ENCODE results near the gene SOWAHA.

SOWAHA gene

GRCh38 chr5:132807163-132807838 lies 5.8 kb upstream of the SOWAHA start:
- DNase-seq (ENCODE audit: low read depth) = no peak

- DNase-seq (ENCODE audit: low read depth) = no peak
Observed at GRCh38 chr5:132808448-132808847, 4.7 kb upstream of the SOWAHA start.

GRCh38 chr5:132808866-132809265 lies 4.2 kb upstream of the SOWAHA start:
- no peak for DNase-seq (ENCODE audit: low read depth)

- no peak for DNase-seq (ENCODE audit: low read depth)
Observed at GRCh38 chr5:132810605-132811004, 2.5 kb upstream of the SOWAHA start.

- no peak for DNase-seq (ENCODE audit: low read depth)
Observed at GRCh38 chr5:132812123-132812765, 858 bp upstream of the SOWAHA start.

- DNase-seq (ENCODE audit: low read depth) = peak; percentile 16
Observed at GRCh38 chr5:132813599-132814502, 749 bp downstream of the SOWAHA start.

GRCh38 chr5:132814503-132815294 lies 1.6 kb downstream of the SOWAHA start:
- DNase-seq (ENCODE audit: low read depth) = no peak

GRCh38 chr5:132815454-132815853 lies 2.4 kb downstream of the SOWAHA start:
- no peak for DNase-seq (ENCODE audit: low read depth)

- DNase-seq (ENCODE audit: low read depth) = no peak
Observed at GRCh38 chr5:132816083-132816482, 3.0 kb downstream of the SOWAHA start.

- DNase-seq (ENCODE audit: low read depth) = no peak
Observed at GRCh38 chr5:132816554-132816953, 3.5 kb downstream of the SOWAHA start.

GRCh38 chr5:132817011-132817410 lies 3.9 kb downstream of the SOWAHA start:
- DNase-seq (ENCODE audit: low read depth) = no peak

- DNase-seq (ENCODE audit: low read depth) = no peak
Observed at GRCh38 chr5:132819468-132819867, 6.4 kb downstream of the SOWAHA start.

GRCh38 chr5:132820162-132820754 lies 7.2 kb downstream of the SOWAHA start:
- DNase-seq (ENCODE audit: low read depth) = peak; percentile 63

GRCh38 chr5:132821350-132821749 lies 8.2 kb downstream of the SOWAHA start:
- no peak for DNase-seq (ENCODE audit: low read depth)

- DNase-seq (ENCODE audit: low read depth) = no peak
Observed at GRCh38 chr5:132821791-132822190, 8.7 kb downstream of the SOWAHA start.

GRCh38 chr5:132822650-132823480 lies 9.8 kb downstream of the SOWAHA start:
- no peak for DNase-seq (ENCODE audit: low read depth)

- DNase-seq (ENCODE audit: low read depth) = no peak
Observed at GRCh38 chr5:132823481-132824050, 10.5 kb downstream of the SOWAHA start.

GRCh38 chr5:132824426-132824825 lies 11.3 kb downstream of the SOWAHA start:
- DNase-seq (ENCODE audit: low read depth) = no peak

GRCh38 chr5:132825033-132825833 lies 12.1 kb downstream of the SOWAHA start:
- DNase-seq (ENCODE audit: low read depth) = no peak
